ENCODE data around the gene SLC9A7. TPM values are rescaled to one million over a fixed set of nuclear protein-coding genes. Genes with fewer than 3 reads are reported as not detected.
A peak's percentile ranks its signal among the peaks of the same experiment; 100 is the strongest.

Gene SLC9A7
- total RNA-seq, 2 experiments from 2014 or later: 16.9 to 17.0 TPM

GRCh38 chrX:46628460-46629371, 130.2 kb downstream of the SLC9A7 start:
- intact Hi-C loops (cut with micrococcal nuclease): no loop called here
- CTCF ChIA-PET: interaction anchor here (0.5 to 0.6 kb wide), 2 partner anchors 57 to 93 kb away, joined by 3 read pairs; no protein-coding TSS in a partner anchor

GRCh38 chrX:46627711-46628419, 131.1 kb downstream of the SLC9A7 start:
- Mint-ChIP-seq H3K4me1 (ENCODE audit: low read depth) (peaks cover 30% of the 10 kb centered on the region), H3K27ac (peak overlapping the region; percentile 66), H3K36me3 (ENCODE audit: low read depth) (peaks cover 23% of the 10 kb centered on the region), H3K4me3 (no peak overlapping the region), H3K27me3 (no peaks in the 10 kb centered on the region), H3K9me3 (no peaks in the 10 kb centered on the region)
- ATAC-seq (no peak), DNase-seq (no peak)
- intact Hi-C loops (cut with micrococcal nuclease): no loop called here
- ChIA-PET POLR2A (no interaction called here), CTCF (no interaction called here)
- no peak for TF ChIP-seq CTCF (IDR thresholded peaks at IDR 0.05)

More at GRCh38 chrX:46628460-46629371, 130.2 kb downstream of the SLC9A7 start:
- H3K27me3 Mint-ChIP-seq: no peaks in the 10 kb centered on the region
- peak; percentile 51 for DNase-seq
- peak; percentile 89 for ATAC-seq
- POLR2A ChIA-PET: interaction anchor here (0.6 kb wide), 1 partner anchor 283 kb away, joined by 3 read pairs; no protein-coding TSS in a partner anchor
- peaks cover 24% of the 10 kb centered on the region for H3K36me3 Mint-ChIP-seq (ENCODE audit: low read depth)
- peak overlapping the region; percentile 66 for H3K27ac Mint-ChIP-seq
- peaks cover 30% of the 10 kb centered on the region for H3K4me1 Mint-ChIP-seq (ENCODE audit: low read depth)
- H3K9me3 Mint-ChIP-seq: no peaks in the 10 kb centered on the region
- H3K4me3 Mint-ChIP-seq: no peak overlapping the region
- TF ChIP-seq CTCF (IDR thresholded peaks at IDR 0.05): no peak

GRCh38 chrX:46627062-46627461, 131.9 kb downstream of the SLC9A7 start:
- no peaks in the 10 kb centered on the region for H3K9me3 Mint-ChIP-seq

GRCh38 chrX:46626566-46626965, 132.4 kb downstream of the SLC9A7 start:
- Mint-ChIP-seq H3K4me3 (no peak overlapping the region), H3K36me3 (ENCODE audit: low read depth) (peaks cover 22% of the 10 kb centered on the region), H3K4me1 (ENCODE audit: low read depth) (peaks cover 30% of the 10 kb centered on the region), H3K27me3 (no peaks in the 10 kb centered on the region), H3K9me3 (no peaks in the 10 kb centered on the region), H3K27ac (peak overlapping the region; percentile 52)
- DNase-seq (peak; percentile 39), ATAC-seq (peak; percentile 24)
- no peak for TF ChIP-seq CTCF (IDR thresholded peaks at IDR 0.05)
- intact Hi-C loops (cut with micrococcal nuclease): no loop called here
- POLR2A ChIA-PET: interaction anchor here (0.6 kb wide), 1 partner anchor 797 kb away, joined by 3 read pairs; no protein-coding TSS in a partner anchor
- CTCF ChIA-PET: no interaction called here

More at GRCh38 chrX:46627062-46627461, 131.9 kb downstream of the SLC9A7 start:
- ATAC-seq (no peak), DNase-seq (no peak)
- ChIA-PET POLR2A (interaction anchor here (0.6 kb wide), 1 partner anchor 797 kb away, joined by 3 read pairs; no protein-coding TSS in a partner anchor), CTCF (no interaction called here)
- TF ChIP-seq CTCF (IDR thresholded peaks at IDR 0.05): no peak
- no peak overlapping the region for H3K4me3 Mint-ChIP-seq
- H3K4me1 Mint-ChIP-seq (ENCODE audit: low read depth): peaks cover 30% of the 10 kb centered on the region
- H3K27me3 Mint-ChIP-seq: no peaks in the 10 kb centered on the region
- peaks cover 23% of the 10 kb centered on the region for H3K36me3 Mint-ChIP-seq (ENCODE audit: low read depth)
- intact Hi-C loops (cut with micrococcal nuclease): no loop called here
- H3K27ac Mint-ChIP-seq: no peak overlapping the region

Measured in activated CD8-positive, alpha-beta T cell treated with anti-CD3 and anti-CD28 coated beads for 36 hours (primary cell).